ENCODE results near the gene LRIG3.
"Not testable (repeated sequence)": the region's sequence is repeated elsewhere in the genome, so short reads cannot be mapped to it uniquely, and the experiment has no call there.

The LRIG3 gene

DNA sequence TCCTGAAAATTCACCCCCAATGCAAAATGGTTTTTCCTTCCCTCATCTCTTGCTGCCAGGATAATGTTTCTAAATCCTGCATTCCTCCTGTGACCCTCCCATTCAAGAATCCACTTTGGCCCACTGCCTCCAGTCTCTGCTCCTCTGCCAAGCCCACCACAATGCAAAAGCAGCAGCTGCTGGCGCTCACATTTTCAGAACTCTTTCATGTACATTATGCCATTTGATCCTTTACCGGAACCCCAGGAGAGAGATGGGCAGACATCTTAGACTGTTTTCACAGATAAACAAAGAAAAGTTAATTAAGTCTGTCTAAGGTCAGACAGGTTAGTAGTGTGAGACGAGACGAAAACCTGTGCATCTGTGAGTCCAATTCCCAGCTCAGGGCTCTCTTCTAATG lies 12.9 kb downstream of the LRIG3 start:
- peaks cover 34% of the 10 kb centered on the region for H3K79me2 ChIP-seq (ENCODE audit: control insufficient read depth, insufficient read depth, low read length, unreplicated experiment)
- no peak overlapping the region for H3K27ac ChIP-seq (ENCODE audit: low read depth, low read length)
- no peak overlapping the region for H2AFZ ChIP-seq (ENCODE audit: low read length, unreplicated experiment)
- H3K27me3 ChIP-seq (ENCODE audit: insufficient read depth, low read length) = no peaks in the 10 kb centered on the region
- peaks cover 55% of the 10 kb centered on the region for H3K36me3 ChIP-seq (ENCODE audit: insufficient read depth, low read length)
- H3K4me1 ChIP-seq (ENCODE audit: control insufficient read depth, insufficient read depth, low read length, unreplicated experiment) = peaks cover under 1% of the 10 kb centered on the region
- no peak overlapping the region for H3K4me3 ChIP-seq (ENCODE audit: low read depth, low read length)

DNA sequence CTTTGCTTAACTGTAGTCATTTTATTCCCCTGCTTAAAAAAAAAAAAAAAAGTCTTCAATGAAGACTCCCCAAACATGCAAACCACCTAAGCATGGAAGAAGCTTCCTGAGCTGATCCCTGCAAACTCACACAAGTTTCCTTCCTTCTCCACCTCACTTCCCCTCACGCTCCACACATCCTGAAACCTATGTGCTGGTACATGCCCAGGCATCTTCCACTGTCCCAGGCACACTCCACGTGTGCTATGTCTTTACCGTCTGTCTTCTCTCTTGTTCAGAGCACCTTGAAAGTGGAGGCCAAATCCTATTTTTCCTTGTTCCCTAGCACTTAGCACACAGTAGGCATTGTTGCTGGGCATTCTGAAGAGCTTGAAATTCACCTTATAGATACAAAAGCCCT lies 13.4 kb downstream of the LRIG3 start:
- Histone ChIP-seq H3K79me2 (ENCODE audit: control insufficient read depth, insufficient read depth, low read length, unreplicated experiment) (peaks cover 33% of the 10 kb centered on the region), H3K36me3 (ENCODE audit: insufficient read depth, low read length) (peaks cover 55% of the 10 kb centered on the region), H3K27ac (ENCODE audit: low read depth, low read length) (no peak overlapping the region)

DNA sequence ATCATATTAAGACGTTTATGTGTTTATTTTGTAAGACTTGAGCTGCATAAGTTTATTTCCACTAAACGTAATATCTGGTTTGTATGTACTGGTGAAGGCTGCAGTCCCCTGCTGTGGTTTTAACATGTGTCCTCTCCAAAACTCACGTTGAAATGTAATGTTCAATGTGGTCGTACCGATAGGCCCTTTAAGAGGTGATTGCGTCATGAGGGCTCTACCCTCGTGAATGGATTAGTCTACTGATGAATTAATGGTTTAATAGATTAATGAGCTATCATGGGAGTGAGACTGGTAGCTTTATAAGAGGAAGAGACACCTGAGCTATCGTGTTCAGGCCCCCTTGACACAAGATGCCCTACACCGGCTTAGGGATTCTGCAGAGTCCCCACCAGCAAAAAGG lies 14.9 kb downstream of the LRIG3 start:
- H3K36me3 ChIP-seq (ENCODE audit: insufficient read depth, low read length) = peaks cover 50% of the 10 kb centered on the region
- no peak overlapping the region for H2AFZ ChIP-seq (ENCODE audit: low read length, unreplicated experiment)
- no peak overlapping the region for H3K4me3 ChIP-seq (ENCODE audit: low read depth, low read length)

More for the DNA sequence above, 13.4 kb downstream of the LRIG3 start:
- H3K4me3 ChIP-seq (ENCODE audit: low read depth, low read length) = no peak overlapping the region
- H2AFZ ChIP-seq (ENCODE audit: low read length, unreplicated experiment) = no peak overlapping the region
- H3K27me3 ChIP-seq (ENCODE audit: insufficient read depth, low read length) = no peaks in the 10 kb centered on the region
- H3K4me1 ChIP-seq (ENCODE audit: control insufficient read depth, insufficient read depth, low read length, unreplicated experiment) = no peaks in the 10 kb centered on the region

DNA sequence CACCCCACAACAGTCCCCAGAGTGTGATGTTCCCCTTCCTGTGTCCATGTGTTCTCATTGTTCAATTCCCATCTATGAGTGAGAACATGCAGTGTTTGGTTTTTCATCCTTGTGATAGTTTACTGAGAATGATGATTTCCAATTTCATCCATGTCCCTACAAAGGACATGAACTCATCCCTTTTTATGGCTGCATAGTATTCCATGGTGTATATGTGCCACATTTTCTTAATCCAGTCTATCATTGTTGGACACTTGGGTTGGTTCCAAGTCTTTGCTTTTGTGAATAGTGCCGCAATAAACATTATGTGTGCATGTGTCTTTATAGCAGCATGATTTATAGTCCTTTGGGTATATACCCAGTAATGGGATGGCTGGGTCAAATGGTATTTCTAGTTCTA lies 17.6 kb downstream of the LRIG3 start:
- peaks cover 39% of the 10 kb centered on the region for H3K36me3 ChIP-seq (ENCODE audit: insufficient read depth, low read length)
- not testable (repeated sequence) for H3K4me1 ChIP-seq (ENCODE audit: control insufficient read depth, insufficient read depth, low read length, unreplicated experiment); H2AFZ ChIP-seq (ENCODE audit: low read length, unreplicated experiment); H3K4me3 ChIP-seq (ENCODE audit: low read depth, low read length); H3K27me3 ChIP-seq (ENCODE audit: insufficient read depth, low read length); H3K27ac ChIP-seq (ENCODE audit: low read depth, low read length)
- peaks cover 11% of the 10 kb centered on the region for H3K79me2 ChIP-seq (ENCODE audit: control insufficient read depth, insufficient read depth, low read length, unreplicated experiment)

More for the DNA sequence above, 14.9 kb downstream of the LRIG3 start:
- Histone ChIP-seq H3K79me2 (ENCODE audit: control insufficient read depth, insufficient read depth, low read length, unreplicated experiment) (peaks cover 19% of the 10 kb centered on the region), H3K4me1 (ENCODE audit: control insufficient read depth, insufficient read depth, low read length, unreplicated experiment) (no peaks in the 10 kb centered on the region), H3K27ac (ENCODE audit: low read depth, low read length) (no peak overlapping the region), H3K27me3 (ENCODE audit: insufficient read depth, low read length) (no peaks in the 10 kb centered on the region)

DNA sequence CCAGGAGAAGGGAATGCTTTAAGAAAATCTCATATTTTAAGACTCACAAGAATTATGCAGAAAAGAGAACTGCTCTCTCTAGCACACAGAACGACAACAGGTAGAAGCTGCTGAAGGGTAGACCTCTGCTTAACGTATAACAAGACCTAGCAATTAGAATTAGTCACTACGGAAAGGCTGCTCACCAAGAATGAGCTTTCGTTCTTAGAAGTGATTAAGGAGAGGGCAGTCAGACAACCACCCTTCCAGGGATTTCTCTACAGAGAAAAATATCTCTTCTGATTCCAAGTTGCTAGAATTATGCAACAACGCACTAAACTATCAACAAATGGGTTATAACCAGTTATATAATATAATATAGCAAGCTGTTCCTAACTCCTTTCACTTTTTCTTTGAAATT lies 18.6 kb downstream of the LRIG3 start:
- no peak overlapping the region for H2AFZ ChIP-seq (ENCODE audit: low read length, unreplicated experiment)
- peaks cover 9% of the 10 kb centered on the region for H3K79me2 ChIP-seq (ENCODE audit: control insufficient read depth, insufficient read depth, low read length, unreplicated experiment)
- H3K4me3 ChIP-seq (ENCODE audit: low read depth, low read length) = no peak overlapping the region
- H3K27me3 ChIP-seq (ENCODE audit: insufficient read depth, low read length) = no peaks in the 10 kb centered on the region
- no peak overlapping the region for H3K27ac ChIP-seq (ENCODE audit: low read depth, low read length)
- H3K4me1 ChIP-seq (ENCODE audit: control insufficient read depth, insufficient read depth, low read length, unreplicated experiment) = no peaks in the 10 kb centered on the region
- peaks cover 29% of the 10 kb centered on the region for H3K36me3 ChIP-seq (ENCODE audit: insufficient read depth, low read length)

DNA sequence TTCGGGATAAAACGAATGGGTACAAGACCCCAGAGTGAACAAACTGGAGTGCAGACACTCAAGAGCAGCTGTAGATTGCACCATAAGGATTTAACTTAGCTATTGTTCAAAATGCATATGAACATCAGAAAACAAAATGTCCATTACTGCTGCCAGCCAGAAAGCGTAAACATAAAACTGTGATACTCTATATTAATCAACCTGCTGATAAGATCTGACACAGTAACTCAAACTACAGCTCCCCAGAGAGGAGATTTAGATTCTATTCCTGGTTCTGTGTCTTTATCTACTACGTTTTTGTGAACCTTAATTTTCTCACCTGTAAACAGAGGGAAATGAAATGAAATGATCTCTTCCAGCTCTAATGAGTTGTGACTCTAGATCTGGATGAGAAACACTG lies 22.3 kb downstream of the LRIG3 start:
- Histone ChIP-seq H3K4me1 (ENCODE audit: control insufficient read depth, insufficient read depth, low read length, unreplicated experiment) (no peaks in the 10 kb centered on the region), H3K27me3 (ENCODE audit: insufficient read depth, low read length) (no peaks in the 10 kb centered on the region), H3K27ac (ENCODE audit: low read depth, low read length) (no peak overlapping the region), H3K36me3 (ENCODE audit: insufficient read depth, low read length) (0 out of 2 replicates have a peak, but pooled peaks cover 7% of the 10 kb centered on the region), H3K4me3 (ENCODE audit: low read depth, low read length) (no peak overlapping the region), H3K79me2 (ENCODE audit: control insufficient read depth, insufficient read depth, low read length, unreplicated experiment) (peaks cover 23% of the 10 kb centered on the region), H2AFZ (ENCODE audit: low read length, unreplicated experiment) (no peak overlapping the region)

DNA sequence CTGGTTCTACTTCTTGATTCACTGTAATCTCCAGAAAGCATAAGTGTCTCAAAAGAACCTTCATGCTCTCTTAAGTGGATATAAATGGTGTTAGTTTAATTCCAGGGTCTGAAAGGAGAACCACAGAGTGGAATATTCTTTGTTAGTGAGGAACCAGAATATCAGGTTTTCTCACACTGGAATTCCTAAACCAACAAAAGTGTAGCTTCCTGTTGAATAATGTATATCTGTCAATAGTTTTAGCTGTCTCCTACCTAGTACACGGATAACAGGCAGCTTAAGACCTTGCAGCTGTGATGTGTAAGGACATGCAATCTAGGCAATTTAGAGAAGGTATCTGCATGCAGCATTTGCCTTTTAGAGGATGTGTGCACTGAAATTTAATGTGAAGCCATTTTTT lies 24.0 kb downstream of the LRIG3 start:
- Histone ChIP-seq H3K27ac (ENCODE audit: low read depth, low read length) (no peak overlapping the region), H3K27me3 (ENCODE audit: insufficient read depth, low read length) (no peaks in the 10 kb centered on the region), H3K4me1 (ENCODE audit: control insufficient read depth, insufficient read depth, low read length, unreplicated experiment) (no peaks in the 10 kb centered on the region), H3K79me2 (ENCODE audit: control insufficient read depth, insufficient read depth, low read length, unreplicated experiment) (peaks cover 27% of the 10 kb centered on the region), H3K4me3 (ENCODE audit: low read depth, low read length) (no peak overlapping the region), H2AFZ (ENCODE audit: low read length, unreplicated experiment) (no peak overlapping the region), H3K36me3 (ENCODE audit: insufficient read depth, low read length) (0 out of 2 replicates have a peak, but pooled peaks cover 5% of the 10 kb centered on the region)

DNA sequence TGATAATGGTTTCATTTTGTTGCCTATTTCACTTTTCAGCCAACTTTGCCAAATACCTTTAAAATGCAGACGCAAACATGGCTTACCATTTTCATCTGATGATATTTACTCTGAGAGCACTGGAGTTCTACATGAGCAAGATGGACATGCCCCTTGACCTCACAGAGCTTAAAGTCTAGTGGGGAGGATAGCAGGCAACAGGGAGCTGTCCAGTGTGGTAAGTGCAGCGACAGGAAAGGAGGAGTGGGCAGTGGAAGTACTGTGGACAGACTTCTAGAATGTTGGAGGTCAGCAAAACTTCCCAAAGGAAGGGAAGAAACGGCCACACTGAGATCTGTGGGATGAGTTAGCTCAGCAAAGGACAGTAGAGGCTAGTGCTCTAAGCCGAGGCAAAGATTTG lies 25.3 kb downstream of the LRIG3 start:
- H3K4me1 ChIP-seq (ENCODE audit: control insufficient read depth, insufficient read depth, low read length, unreplicated experiment) = no peaks in the 10 kb centered on the region
- H3K4me3 ChIP-seq (ENCODE audit: low read depth, low read length) = no peak overlapping the region
- no peak overlapping the region for H3K27ac ChIP-seq (ENCODE audit: low read depth, low read length)
- peaks cover 28% of the 10 kb centered on the region for H3K79me2 ChIP-seq (ENCODE audit: control insufficient read depth, insufficient read depth, low read length, unreplicated experiment)
- 0 out of 2 replicates have a peak, but pooled peaks cover 3% of the 10 kb centered on the region for H3K36me3 ChIP-seq (ENCODE audit: insufficient read depth, low read length)
- no peak overlapping the region for H2AFZ ChIP-seq (ENCODE audit: low read length, unreplicated experiment)
- H3K27me3 ChIP-seq (ENCODE audit: insufficient read depth, low read length) = no peaks in the 10 kb centered on the region

DNA sequence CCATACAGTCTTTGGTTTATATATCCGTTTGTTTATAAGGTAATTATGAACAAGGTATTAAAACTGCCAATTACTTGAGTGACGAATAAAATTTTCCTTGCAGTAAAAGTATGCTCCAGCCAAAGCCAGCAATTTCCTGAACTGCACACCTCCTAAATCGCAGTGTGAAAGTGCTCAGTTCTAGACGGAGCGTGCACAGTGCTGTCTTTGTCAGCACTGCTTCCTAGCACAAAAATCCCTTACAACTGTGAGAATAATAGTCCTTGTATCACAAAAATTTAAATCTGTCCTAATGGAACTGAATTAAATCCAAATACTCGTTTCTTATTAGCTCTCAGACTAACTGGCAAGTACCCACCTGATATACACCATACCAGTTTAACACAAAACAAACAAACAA lies 26.3 kb downstream of the LRIG3 start:
- Histone ChIP-seq H3K36me3 (ENCODE audit: insufficient read depth, low read length) (peaks cover 12% of the 10 kb centered on the region; the same call in 1 of the 2 replicates), H3K4me3 (ENCODE audit: low read depth, low read length) (no peak overlapping the region), H3K79me2 (ENCODE audit: control insufficient read depth, insufficient read depth, low read length, unreplicated experiment) (peaks cover 28% of the 10 kb centered on the region), H3K4me1 (ENCODE audit: control insufficient read depth, insufficient read depth, low read length, unreplicated experiment) (no peaks in the 10 kb centered on the region), H2AFZ (ENCODE audit: low read length, unreplicated experiment) (no peak overlapping the region), H3K27me3 (ENCODE audit: insufficient read depth, low read length) (no peaks in the 10 kb centered on the region), H3K27ac (ENCODE audit: low read depth, low read length) (no peak overlapping the region)

DNA sequence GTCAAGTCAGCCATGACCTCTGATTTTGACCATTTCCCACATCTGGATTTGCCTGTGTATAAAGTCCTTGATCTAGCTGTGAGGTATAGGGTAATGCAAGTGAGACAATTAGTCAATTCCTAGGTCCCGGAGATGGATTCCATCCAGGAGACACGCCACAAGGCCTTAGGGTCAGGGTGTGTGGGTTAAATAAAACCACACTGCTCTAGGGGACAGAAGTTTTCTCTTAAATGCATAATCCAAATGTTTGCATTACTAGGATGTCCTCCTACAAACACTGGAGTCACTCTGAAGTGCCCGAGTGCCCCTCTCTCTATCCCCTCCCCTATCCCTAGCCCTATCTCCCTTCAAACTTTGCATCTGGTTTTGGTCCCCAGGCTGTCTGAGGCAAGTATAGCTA lies 26.8 kb downstream of the LRIG3 start:
- no peaks in the 10 kb centered on the region for H3K4me1 ChIP-seq (ENCODE audit: control insufficient read depth, insufficient read depth, low read length, unreplicated experiment)
- no peak overlapping the region for H3K27ac ChIP-seq (ENCODE audit: low read depth, low read length)
- H2AFZ ChIP-seq (ENCODE audit: low read length, unreplicated experiment) = no peak overlapping the region
- H3K27me3 ChIP-seq (ENCODE audit: insufficient read depth, low read length) = no peaks in the 10 kb centered on the region
- H3K36me3 ChIP-seq (ENCODE audit: insufficient read depth, low read length) = peaks cover 17% of the 10 kb centered on the region; the same call in 1 of the 2 replicates
- peaks cover 26% of the 10 kb centered on the region for H3K79me2 ChIP-seq (ENCODE audit: control insufficient read depth, insufficient read depth, low read length, unreplicated experiment)
- H3K4me3 ChIP-seq (ENCODE audit: low read depth, low read length) = no peak overlapping the region

DNA sequence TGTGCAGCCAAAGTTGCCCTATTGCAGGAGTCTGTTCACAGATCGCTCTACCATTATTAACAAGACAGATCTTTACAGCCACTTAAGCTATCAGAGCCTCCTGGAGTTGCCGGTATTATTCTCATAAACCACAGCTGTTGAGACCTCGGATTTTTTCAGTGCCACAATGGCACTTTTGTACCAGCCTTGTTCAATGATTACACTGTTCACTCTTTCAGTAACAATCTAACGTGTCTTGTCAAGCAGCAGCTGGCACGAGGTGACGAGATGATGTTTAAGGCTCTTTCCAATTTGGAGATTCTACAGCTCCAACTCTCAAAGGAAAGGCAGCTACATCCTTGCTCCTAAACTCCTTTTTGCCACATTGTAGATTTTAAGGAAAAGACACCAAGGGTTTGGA lies 30.7 kb downstream of the LRIG3 start:
- Histone ChIP-seq H3K27ac (ENCODE audit: low read depth, low read length) (no peak overlapping the region), H2AFZ (ENCODE audit: low read length, unreplicated experiment) (no peak overlapping the region), H3K4me3 (ENCODE audit: low read depth, low read length) (no peak overlapping the region), H3K79me2 (ENCODE audit: control insufficient read depth, insufficient read depth, low read length, unreplicated experiment) (peaks cover 14% of the 10 kb centered on the region), H3K36me3 (ENCODE audit: insufficient read depth, low read length) (peaks cover 43% of the 10 kb centered on the region), H3K27me3 (ENCODE audit: insufficient read depth, low read length) (no peaks in the 10 kb centered on the region), H3K4me1 (ENCODE audit: control insufficient read depth, insufficient read depth, low read length, unreplicated experiment) (no peaks in the 10 kb centered on the region)
